ENCODE results near the gene NAT16. TPM values are rescaled to one million over a fixed set of nuclear protein-coding genes. Genes with fewer than 3 reads are reported as not detected.

The NAT16 gene
- total and polyA plus RNA-seq, 8 donors, result 0.04 to 0.27 (median 0.09) TPM; not detected in 2

DNA sequence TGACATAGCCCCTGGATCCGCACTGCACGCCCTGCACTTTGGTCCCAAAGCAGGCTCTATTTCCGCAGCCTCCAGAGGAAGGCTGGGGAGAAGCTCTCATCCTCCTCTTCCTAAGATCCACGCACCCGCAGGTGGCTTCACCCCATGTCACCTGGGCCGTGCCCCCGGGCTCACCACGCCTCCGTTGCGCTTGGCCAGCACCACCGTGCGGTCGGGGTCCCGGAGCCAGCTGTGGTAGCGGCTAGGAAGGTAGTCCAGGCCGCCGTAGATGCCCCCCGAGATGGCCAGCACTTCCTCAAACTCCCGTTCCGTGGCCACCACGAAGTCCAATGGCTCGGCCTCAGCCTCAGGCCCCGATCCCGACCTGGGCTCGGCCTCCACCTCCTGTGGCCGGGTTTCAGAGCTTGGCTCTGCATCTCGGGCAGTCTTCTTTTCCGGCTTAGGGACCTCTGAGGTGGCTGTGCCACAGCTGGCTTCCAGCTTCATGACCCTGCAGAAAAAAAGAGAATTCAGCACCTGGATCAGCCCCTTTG lies 5.7 kb downstream of the NAT16 start:
- TF ChIP-seq, protein P1, sequence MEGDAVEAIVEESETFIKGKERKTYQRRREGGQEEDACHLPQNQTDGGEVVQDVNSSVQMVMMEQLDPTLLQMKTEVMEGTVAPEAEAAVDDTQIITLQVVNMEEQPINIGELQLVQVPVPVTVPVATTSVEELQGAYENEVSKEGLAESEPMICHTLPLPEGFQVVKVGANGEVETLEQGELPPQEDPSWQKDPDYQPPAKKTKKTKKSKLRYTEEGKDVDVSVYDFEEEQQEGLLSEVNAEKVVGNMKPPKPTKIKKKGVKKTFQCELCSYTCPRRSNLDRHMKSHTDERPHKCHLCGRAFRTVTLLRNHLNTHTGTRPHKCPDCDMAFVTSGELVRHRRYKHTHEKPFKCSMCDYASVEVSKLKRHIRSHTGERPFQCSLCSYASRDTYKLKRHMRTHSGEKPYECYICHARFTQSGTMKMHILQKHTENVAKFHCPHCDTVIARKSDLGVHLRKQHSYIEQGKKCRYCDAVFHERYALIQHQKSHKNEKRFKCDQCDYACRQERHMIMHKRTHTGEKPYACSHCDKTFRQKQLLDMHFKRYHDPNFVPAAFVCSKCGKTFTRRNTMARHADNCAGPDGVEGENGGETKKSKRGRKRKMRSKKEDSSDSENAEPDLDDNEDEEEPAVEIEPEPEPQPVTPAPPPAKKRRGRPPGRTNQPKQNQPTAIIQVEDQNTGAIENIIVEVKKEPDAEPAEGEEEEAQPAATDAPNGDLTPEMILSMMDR (IDR thresholded peaks at IDR 0.05), result no peak
- no peak for DNase-seq
- H3K27me3 ChIP-seq, result peaks cover 99 to 100% of the 10 kb centered on the region in 2 donors
- H3K36me3 ChIP-seq, result no peaks in the 10 kb centered on the region
- H3K4me3 ChIP-seq, result no peak overlapping the region
- ATAC-seq, result no peak
- no peaks in the 10 kb centered on the region for H3K9me3 ChIP-seq
- peaks cover 14 to 35% of the 10 kb centered on the region in 2 donors for H3K4me1 ChIP-seq
- intact Hi-C loops (cut with DNase I), result no loop called here
- no peak overlapping the region for H3K27ac ChIP-seq

DNA sequence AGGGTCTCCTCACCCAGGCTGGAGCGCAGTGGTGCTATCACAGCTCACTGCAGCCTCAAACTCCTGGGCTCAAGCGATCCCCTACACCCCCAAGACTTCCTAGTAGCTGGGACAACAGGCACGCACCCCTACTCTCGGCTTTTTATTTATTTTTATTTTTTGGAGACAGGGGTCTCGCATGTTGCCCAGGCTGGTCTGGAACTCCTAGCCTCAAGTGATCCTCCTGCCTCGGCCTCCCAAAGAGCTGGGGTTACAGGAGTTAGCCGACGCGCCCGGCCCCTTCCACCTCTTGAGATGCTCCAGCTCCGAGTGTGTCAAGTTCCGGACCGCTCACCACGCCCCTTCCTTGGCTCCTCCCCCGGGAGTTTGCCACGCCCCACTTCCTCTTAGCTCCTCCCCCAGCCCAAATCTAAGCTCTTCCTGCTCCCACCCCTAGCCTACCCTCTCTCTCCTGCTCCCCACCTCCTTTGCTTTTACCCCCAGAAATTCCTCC lies 6.3 kb downstream of the NAT16 start:
- TF ChIP-seq, protein P1 (IDR thresholded peaks at IDR 0.05), result no peak
- H3K36me3 ChIP-seq, result no peaks in the 10 kb centered on the region
- peaks cover 14 to 39% of the 10 kb centered on the region in 2 donors for H3K4me1 ChIP-seq
- DNase-seq (no peak), ATAC-seq (peak; percentile 55)
- intact Hi-C loops (cut with DNase I), result no loop called here
- peaks cover 98 to 100% of the 10 kb centered on the region in 2 donors for H3K27me3 ChIP-seq
- H3K9me3 ChIP-seq, result no peaks in the 10 kb centered on the region
- H3K4me3 ChIP-seq, result no peak overlapping the region
- H3K27ac ChIP-seq, result no peak overlapping the region

DNA sequence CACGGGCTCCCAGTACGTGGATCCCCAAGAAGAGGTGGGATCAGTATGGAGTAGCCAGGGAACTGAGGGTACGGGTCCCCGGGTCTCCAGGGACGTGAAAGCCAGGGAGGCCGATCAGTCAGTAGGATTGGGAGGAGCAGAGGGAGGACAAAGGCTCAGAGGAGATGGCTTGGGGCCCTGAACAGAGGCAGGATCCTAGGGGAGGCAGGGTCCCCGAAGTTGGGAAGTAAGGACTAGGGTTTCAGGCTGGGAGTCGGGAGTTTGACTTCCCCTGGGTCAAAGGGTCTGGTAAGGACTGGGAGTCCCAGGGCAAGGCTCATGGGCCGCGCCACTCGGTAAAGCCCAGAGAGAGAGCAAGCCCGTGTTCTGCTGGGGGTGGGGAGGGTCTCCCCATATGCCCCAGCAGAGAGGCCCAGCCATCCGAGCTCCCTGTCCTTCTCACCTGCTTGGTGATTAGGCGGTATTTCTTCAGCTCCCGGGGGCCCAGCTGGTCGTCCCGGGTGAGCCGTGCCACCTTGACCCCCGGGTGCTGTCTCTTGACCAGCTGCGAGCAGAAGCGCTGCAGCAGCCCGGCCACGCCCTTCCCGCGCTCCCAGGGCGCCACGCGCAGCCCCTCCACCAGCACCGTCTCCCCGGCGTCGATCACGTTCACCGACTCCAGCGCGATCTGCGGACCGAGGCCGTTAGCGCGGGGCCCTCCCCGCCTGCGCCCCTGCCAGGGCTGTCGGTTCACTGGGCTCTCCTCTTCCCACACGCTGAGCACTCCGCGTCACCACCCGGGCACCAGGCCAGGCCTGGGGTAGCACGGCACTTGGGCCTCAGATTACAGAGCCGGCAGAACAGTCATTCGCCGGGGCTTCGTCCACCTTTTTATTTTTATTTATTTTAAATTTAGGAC lies 7.0 kb downstream of the NAT16 start:
- Histone ChIP-seq H3K4me1 (peaks cover 14 to 39% of the 10 kb centered on the region in 2 donors), H3K4me3 (no peak overlapping the region), H3K27me3 (peaks cover 98 to 100% of the 10 kb centered on the region in 2 donors), H3K27ac (no peak overlapping the region), H3K9me3 (no peaks in the 10 kb centered on the region), H3K36me3 (no peaks in the 10 kb centered on the region)
- peak; percentile 82 for ATAC-seq
- intact Hi-C loops (cut with DNase I), result no loop called here
- TF ChIP-seq, protein P1 (IDR thresholded peaks at IDR 0.05), result no peak
- peak in 3 of 4 donors; percentile 76 to 89 (median 86) for DNase-seq

DNA sequence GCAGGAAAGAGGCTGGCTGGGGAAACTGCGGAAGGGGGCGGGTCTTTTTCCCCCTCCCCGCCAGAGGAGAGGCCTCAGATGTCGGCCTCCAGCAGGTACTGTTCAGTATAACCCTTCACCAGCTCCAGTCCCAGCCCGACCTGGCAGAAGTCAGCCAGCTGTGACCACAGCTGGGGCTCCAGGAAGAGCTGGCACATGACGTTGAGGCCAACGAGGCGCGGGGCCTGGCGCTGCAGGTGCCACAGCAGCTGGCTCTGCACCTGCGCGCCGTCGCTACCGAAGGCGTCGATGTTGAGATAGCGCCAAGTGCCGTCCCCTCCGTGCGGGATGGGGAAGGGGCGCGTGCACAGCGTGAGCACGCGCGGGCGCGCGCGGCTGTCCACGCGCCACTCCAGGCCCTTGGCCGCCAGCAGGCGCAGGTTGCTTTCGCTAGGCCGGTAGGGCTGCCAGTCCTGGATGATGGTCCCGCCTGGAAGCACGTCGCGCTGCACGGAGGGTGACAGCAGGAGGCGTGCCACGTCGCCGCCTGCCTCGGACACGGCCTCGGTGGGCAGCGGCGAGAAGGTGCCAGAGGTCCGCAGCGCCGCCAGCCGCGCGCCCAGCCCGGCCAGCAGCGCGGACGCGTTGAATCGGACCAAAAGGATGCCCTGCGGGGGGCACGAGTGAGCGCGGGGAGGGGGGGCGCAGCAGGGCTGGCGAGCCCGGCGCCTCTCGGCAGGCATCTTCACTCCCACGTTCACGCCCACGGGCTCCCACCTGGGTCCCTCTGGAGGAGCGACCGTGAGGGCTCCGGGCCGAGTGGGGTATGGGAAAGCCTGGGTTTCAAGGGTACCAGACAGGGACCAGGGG lies 7.9 kb downstream of the NAT16 start:
- peaks cover 96 to 100% of the 10 kb centered on the region in 2 donors for H3K27me3 ChIP-seq
- H3K9me3 ChIP-seq, result no peaks in the 10 kb centered on the region
- ATAC-seq, result no peak
- no peaks in the 10 kb centered on the region for H3K36me3 ChIP-seq
- TF ChIP-seq, protein P1 (IDR thresholded peaks at IDR 0.05), result no peak
- intact Hi-C loops (cut with DNase I), result no loop called here
- H3K4me3 ChIP-seq, result no peak overlapping the region
- no peak overlapping the region for H3K27ac ChIP-seq
- DNase-seq, result no peak
- H3K4me1 ChIP-seq, result peaks cover 14 to 39% of the 10 kb centered on the region in 2 donors
